A549 (cell line): ENCODE measurements around the gene ACSBG1. TPM values are rescaled to one million over a fixed set of nuclear protein-coding genes. Genes with fewer than 3 reads are reported as not detected.

ENCODE experiments used
- ATAC-seq, 2 experiments: fragments of 200-7000 bp in 1 of 2; fragments of >200 bp in 1 of 2; cut with Nextera tagmentation in 1 of 2; cut with Tn5 transposase in 1 of 2; 3 replicates each; pipeline versions ENCODE4 v1.8.0 to v1.9.1; 2018 to 2020; ENCODE audit warnings: mild to moderate bottlenecking in 1 of 2, moderate library complexity in 1 of 2
- CTCF ChIA-PET: fragments of 300-600 bp; sonication (Branson Sonifier 250); formaldehyde crosslinking; extraction: SDS; loops from one replicate; lab custom pipeline; 2021; ENCODE audit warnings: antibody characterized with exemption, inconsistent platforms; lab: Yijun Ruan, JAX
- POLR2A ChIA-PET: fragments of 350-600 bp; formaldehyde crosslinking; extraction: SDS; loops from one replicate; lab custom pipeline; 2021; ENCODE audit warnings: antibody characterized with exemption, inconsistent platforms; lab: Yijun Ruan, JAX
- DNase-seq, 2 experiments: peaks; one replicate each; pipeline versions ENCODE4 v3.0.0 to v3.0.0-alpha.2; 2011 to 2016; ENCODE audit warnings: low read depth in 1 of 2, low spot score in 1 of 2
- FAIRE-seq: peaks from 2 replicates; lab custom pipeline; 2011; peaks lifted over from hg19 to GRCh38; lab: Jason Lieb, UNC
- H3K27ac ChIP-seq, 2 experiments: fragments of >200 bp; sonication (Bioruptor Twin); formaldehyde crosslinking; 3 replicates each; pipeline ENCODE4 v1.5.1; 2016 to 2017
- H3K4me1 ChIP-seq: fragments of >200 bp; sonication (Bioruptor Twin); formaldehyde crosslinking; 3 replicates; pipeline ENCODE4 v1.6.1; 2016
- H3K4me2 ChIP-seq: fragments of >200 bp; sonication (Bioruptor Twin); formaldehyde crosslinking; 3 replicates; pipeline ENCODE4 v1.6.1; 2016
- H3K4me3 ChIP-seq: fragments of >200 bp; sonication (Bioruptor Twin); formaldehyde crosslinking; 3 replicates; pipeline ENCODE4 v1.5.1; 2016
- H3K9me3 ChIP-seq: fragments of >200 bp; sonication (Bioruptor Twin); formaldehyde crosslinking; 3 replicates; pipeline ENCODE4 v1.6.1; 2016
- CBX8 ChIP-seq: fragments of 200-600 bp; sonication (generic); IDR thresholded peaks from 2 replicates; pipeline ENCODE4 v1.6.1; 2016
- E2F6 ChIP-seq: IDR thresholded peaks from 2 replicates; pipeline ENCODE4 v1.6.1; 2012; ENCODE audit warnings: low read depth, borderline replicate concordance
- EHF ChIP-seq: fragments of 250-450 bp; sonication (Bioruptor Pico); IDR thresholded peaks from 2 replicates; pipeline ENCODE4 v1.5.0; 2020; ENCODE audit warnings: mild to moderate bottlenecking
- EHMT2 ChIP-seq: fragments of 200-600 bp; sonication (generic); IDR thresholded peaks from 2 replicates; pipeline ENCODE4 v1.6.1; 2016; ENCODE audit warnings: antibody characterized with exemption, low read depth, mild to moderate bottlenecking, moderate library complexity
- ELK1 ChIP-seq: fragments of 150-350 bp; IDR thresholded peaks from 2 replicates; pipeline ENCODE4 v1.6.1; 2014; ENCODE audit warnings: low read depth, mild to moderate bottlenecking, low read length
- EP300 ChIP-seq, 2 experiments: fragments of >200 bp; sonication (Bioruptor Twin); formaldehyde crosslinking; IDR thresholded peaks; 2 replicates in 1 of 2; 3 replicates in 1 of 2; pipeline ENCODE4 v1.6.1; 2016 to 2017
- FOSB ChIP-seq: fragments of 250-450 bp; sonication (Bioruptor Pico); IDR thresholded peaks from 2 replicates; pipeline ENCODE4 v1.5.0; 2020; ENCODE audit warnings: mild to moderate bottlenecking, moderate library complexity
- FOXS1 ChIP-seq: fragments of 250-450 bp; sonication (Bioruptor Pico); IDR thresholded peaks from 2 replicates; pipeline ENCODE4 v1.5.0; 2020; ENCODE audit warnings: mild to moderate bottlenecking, moderate library complexity
- JUN ChIP-seq, 2 experiments: fragments of >200 bp; sonication (Bioruptor Twin); formaldehyde crosslinking; IDR thresholded peaks; 2 replicates in 1 of 2; 3 replicates in 1 of 2; pipeline ENCODE4 v1.6.1; 2016 to 2017
- KDM1A ChIP-seq: fragments of 200-600 bp; sonication (generic); IDR thresholded peaks from 2 replicates; pipeline ENCODE4 v1.6.1; 2016; ENCODE audit warnings: low read depth, mild to moderate bottlenecking
- MAFK ChIP-seq: fragments of 450-650 bp; IDR thresholded peaks from 2 replicates; pipeline ENCODE4 v1.6.1; 2014; ENCODE audit not compliant: partially characterized antibody
- MYC ChIP-seq: IDR thresholded peaks from 2 replicates; pipeline ENCODE4 v1.6.1; 2012; ENCODE audit warnings: mild to moderate bottlenecking, inconsistent platforms, low read length, improper control_type of control experiment, borderline replicate concordance
- NPAS2 ChIP-seq: fragments of 250-450 bp; sonication (Bioruptor Pico); IDR thresholded peaks from 2 replicates; pipeline ENCODE4 v1.8.0; 2022; ENCODE audit warnings: mild to moderate bottlenecking, moderate library complexity, borderline replicate concordance
- PHF8 ChIP-seq: fragments of 200-600 bp; sonication (generic); IDR thresholded peaks from 2 replicates; pipeline ENCODE4 v1.6.1; 2016; ENCODE audit warnings: low read depth, mild to moderate bottlenecking, antibody characterized with exemption, moderate library complexity, borderline replicate concordance
- POLR2A ChIP-seq: IDR thresholded peaks from 2 replicates; pipeline ENCODE4 v1.6.1; 2012; ENCODE audit warnings: mild to moderate bottlenecking, low read length
- RCOR1 ChIP-seq: fragments of 150-350 bp; IDR thresholded peaks from 2 replicates; pipeline ENCODE4 v1.6.1; 2014; ENCODE audit warnings: antibody characterized with exemption, low read length, low read depth
- ZC3H11A ChIP-seq: fragments of 450-650 bp; IDR thresholded peaks from 2 replicates; pipeline ENCODE4 v1.6.1; 2014; ENCODE audit warnings: antibody characterized with exemption, mild to moderate bottlenecking
- ZSCAN20 ChIP-seq: fragments of 250-450 bp; sonication (Bioruptor Pico); IDR thresholded peaks from 2 replicates; pipeline ENCODE4 v1.8.0; 2022; ENCODE audit warnings: mild to moderate bottlenecking, moderate library complexity
- WGBS: methylation state at CpG from one replicate; pipeline ENCODE4 v1.1.6; 2017; ENCODE audit errors: missing lambda C conversion rate; 5-methylcytosine and 5-hydroxymethylcytosine counted together
- polyA plus RNA-seq, 4 experiments: library from polyadenylated mRNA; depleted of rRNA in 3 of 4; stranded (reverse); fragments of >200 nt; fragmentation: RNase III in 1 of 4; extraction: RNeasy Plus Mini Kit Qiagen cat#74134 plus additional on column Dnase treatment in 1 of 4; gene quantifications; 2 replicates in 3 of 4; 3 replicates in 1 of 4; pipeline ENCODE4 v1.2.3, GENCODE V29; 2011 to 2017
- TF ChIP-seq, protein P1 (sequence below): IDR thresholded peaks from 2 replicates; pipeline ENCODE4 v1.6.1; 2012
- TF ChIP-seq, protein P2 (sequence below): fragments of 250-450 bp; sonication (Bioruptor Pico); IDR thresholded peaks from 2 replicates; pipeline ENCODE4 v1.5.0; 2020; ENCODE audit warnings: low read depth, mild to moderate bottlenecking, moderate library complexity
- TF ChIP-seq, protein P3 (sequence below): fragments of 250-450 bp; sonication (Bioruptor Pico); IDR thresholded peaks from 2 replicates; pipeline ENCODE4 v1.5.0; 2021; ENCODE audit warnings: mild to moderate bottlenecking, moderate library complexity, borderline replicate concordance
- TF ChIP-seq, protein P4 (sequence below): fragments of >200 bp; sonication (Bioruptor Twin); formaldehyde crosslinking; IDR thresholded peaks from 2 replicates; pipeline ENCODE4 v1.6.1; 2016

The ACSBG1 gene
- polyA plus RNA-seq, 2 of the 4 experiments (the other 2 are of a cell fraction): 0.15 to 0.21 TPM

DNA sequence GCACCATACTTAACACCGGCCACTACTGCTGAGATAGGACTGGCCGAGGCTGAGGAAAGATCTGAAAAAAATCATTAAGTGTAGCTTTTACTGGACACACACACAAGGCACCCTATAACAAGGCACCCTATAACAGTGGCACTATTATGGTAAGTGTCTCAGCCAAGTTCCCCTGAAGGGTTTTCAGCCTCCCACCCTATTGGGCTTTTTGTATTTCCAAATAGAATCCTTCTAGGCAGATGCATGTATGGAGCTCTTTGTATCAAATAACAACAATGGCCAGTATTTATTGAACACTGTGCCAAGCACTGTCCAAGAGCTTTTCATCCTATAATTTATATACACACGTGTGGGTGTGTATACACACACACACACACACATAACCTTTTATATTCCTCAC is 23.3 kb upstream of the ACSBG1 start:
- ChIA-PET POLR2A (no interaction called here), CTCF (interaction anchor here (0.5 to 3.1 kb wide), 9 partner anchors 13 to 356 kb away, joined by 3 to 26 read pairs (median 4); no protein-coding TSS in a partner anchor)
- Histone ChIP-seq H3K4me1 (no peaks in the 10 kb centered on the region), H3K4me2 (no peak overlapping the region), H3K27ac (no peak overlapping the region), H3K9me3 (no peaks in the 10 kb centered on the region), H3K4me3 (no peak overlapping the region)
- WGBS: 59% methylated on average over 3 of the region's 3 CpGs
- TF ChIP-seq FOXS1 (CRISPR knock-in tag): no peak
- no peak for TF ChIP-seq MAFK
- TF ChIP-seq POLR2A: no peak
- ATAC-seq (no peak; a peak in 1 of 6 replicates), DNase-seq (no peak), FAIRE-seq (no peak)

- no peak for DNase-seq
- WGBS: 65% methylated on average over 3 of the region's 3 CpGs
- Histone ChIP-seq H3K4me2 (no peak overlapping the region), H3K4me1 (no peaks in the 10 kb centered on the region), H3K9me3 (no peaks in the 10 kb centered on the region), H3K27ac (no peak overlapping the region), H3K4me3 (no peak overlapping the region)
- TF ChIP-seq ELK1 (no peak), MAFK (peak; percentile 80)
- TF ChIP-seq, protein P1, sequence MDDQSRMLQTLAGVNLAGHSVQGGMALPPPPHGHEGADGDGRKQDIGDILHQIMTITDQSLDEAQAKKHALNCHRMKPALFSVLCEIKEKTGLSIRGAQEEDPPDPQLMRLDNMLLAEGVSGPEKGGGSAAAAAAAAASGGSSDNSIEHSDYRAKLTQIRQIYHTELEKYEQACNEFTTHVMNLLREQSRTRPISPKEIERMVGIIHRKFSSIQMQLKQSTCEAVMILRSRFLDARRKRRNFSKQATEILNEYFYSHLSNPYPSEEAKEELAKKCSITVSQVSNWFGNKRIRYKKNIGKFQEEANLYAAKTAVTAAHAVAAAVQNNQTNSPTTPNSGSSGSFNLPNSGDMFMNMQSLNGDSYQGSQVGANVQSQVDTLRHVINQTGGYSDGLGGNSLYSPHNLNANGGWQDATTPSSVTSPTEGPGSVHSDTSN: no peak
- FAIRE-seq: no peak
- no peak for ATAC-seq
- POLR2A ChIA-PET: no interaction called here
- CTCF ChIA-PET: interaction anchor here (1.0 to 7.5 kb wide), 5 partner anchors 15 to 256 kb away, joined by 4 to 78 read pairs (median 5); partner anchors contain the start of gene CIB2
Measured at GRCh38 chr15:78256044-78256437, 21.7 kb upstream of the ACSBG1 start.

- ChIA-PET CTCF (interaction anchor here (1.0 to 7.5 kb wide), 5 partner anchors 14 to 255 kb away, joined by 4 to 78 read pairs (median 5); partner anchors contain the start of gene CIB2), POLR2A (no interaction called here)
- Histone ChIP-seq H3K27ac (no peak overlapping the region), H3K4me3 (no peak overlapping the region), H3K4me1 (no peaks in the 10 kb centered on the region), H3K4me2 (no peak overlapping the region), H3K9me3 (no peaks in the 10 kb centered on the region)
- DNase-seq (no peak), ATAC-seq (no peak), FAIRE-seq (no peak)
- WGBS: 81% methylated on average over 1 of the region's 1 CpG
- TF ChIP-seq ZC3H11A: peak; percentile 88
- TF ChIP-seq JUN (IDR thresholded peaks at IDR 0.05): no peak
Measured at GRCh38 chr15:78255421-78256043, 21.2 kb upstream of the ACSBG1 start.

DNA sequence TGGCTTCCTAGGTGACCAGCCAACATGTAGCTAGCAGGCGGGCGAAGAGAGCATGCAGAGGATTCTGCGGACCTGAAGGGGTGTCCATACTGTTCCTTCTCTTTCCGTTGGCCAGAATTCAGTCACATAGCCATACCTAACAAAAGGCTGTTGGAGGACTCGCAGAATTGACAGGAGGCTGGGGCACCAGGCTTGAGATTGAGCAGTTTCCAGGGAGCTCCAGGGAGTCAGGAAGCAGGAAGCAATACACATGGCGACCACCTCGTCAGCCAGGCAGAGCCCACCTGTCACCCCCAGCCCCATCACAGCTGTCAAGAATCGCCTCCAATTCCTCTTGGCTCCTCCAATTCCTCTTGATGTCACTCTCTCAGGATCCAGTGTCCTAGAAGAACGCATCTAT is 16.8 kb upstream of the ACSBG1 start:
- H3K4me2 ChIP-seq: no peak overlapping the region
- 54% methylated on average over 9 of the region's 9 CpGs for WGBS
- ATAC-seq (no peak), FAIRE-seq (no peak), DNase-seq (no peak)
- POLR2A ChIA-PET: no interaction called here
- H3K4me3 ChIP-seq: no peak overlapping the region
- CTCF ChIA-PET: interaction anchor here (1.1 to 7.5 kb wide), 7 partner anchors 10 to 292 kb away, joined by 3 to 78 read pairs (median 7); partner anchors contain the start of gene CIB2
- no peaks in the 10 kb centered on the region for H3K4me1 ChIP-seq
- H3K9me3 ChIP-seq: no peaks in the 10 kb centered on the region
- TF ChIP-seq, protein P2, sequence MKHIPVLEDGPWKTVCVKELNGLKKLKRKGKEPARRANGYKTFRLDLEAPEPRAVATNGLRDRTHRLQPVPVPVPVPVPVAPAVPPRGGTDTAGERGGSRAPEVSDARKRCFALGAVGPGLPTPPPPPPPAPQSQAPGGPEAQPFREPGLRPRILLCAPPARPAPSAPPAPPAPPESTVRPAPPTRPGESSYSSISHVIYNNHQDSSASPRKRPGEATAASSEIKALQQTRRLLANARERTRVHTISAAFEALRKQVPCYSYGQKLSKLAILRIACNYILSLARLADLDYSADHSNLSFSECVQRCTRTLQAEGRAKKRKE (CRISPR knock-in tag): no peak
- TF ChIP-seq, protein P3, sequence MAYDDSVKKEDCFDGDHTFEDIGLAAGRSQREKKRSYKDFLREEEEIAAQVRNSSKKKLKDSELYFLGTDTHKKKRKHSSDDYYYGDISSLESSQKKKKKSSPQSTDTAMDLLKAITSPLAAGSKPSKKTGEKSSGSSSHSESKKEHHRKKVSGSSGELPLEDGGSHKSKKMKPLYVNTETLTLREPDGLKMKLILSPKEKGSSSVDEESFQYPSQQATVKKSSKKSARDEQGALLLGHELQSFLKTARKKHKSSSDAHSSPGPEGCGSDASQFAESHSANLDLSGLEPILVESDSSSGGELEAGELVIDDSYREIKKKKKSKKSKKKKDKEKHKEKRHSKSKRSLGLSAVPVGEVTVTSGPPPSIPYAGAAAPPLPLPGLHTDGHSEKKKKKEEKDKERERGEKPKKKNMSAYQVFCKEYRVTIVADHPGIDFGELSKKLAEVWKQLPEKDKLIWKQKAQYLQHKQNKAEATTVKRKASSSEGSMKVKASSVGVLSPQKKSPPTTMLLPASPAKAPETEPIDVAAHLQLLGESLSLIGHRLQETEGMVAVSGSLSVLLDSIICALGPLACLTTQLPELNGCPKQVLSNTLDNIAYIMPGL: no peak
- TF ChIP-seq MYC (no peak), EHF (CRISPR knock-in tag) (no peak), NPAS2 (CRISPR knock-in tag) (no peak), PHF8 (no peak), ZSCAN20 (CRISPR knock-in tag) (no peak), CBX8 (no peak), ZC3H11A (no peak), EHMT2 (no peak), POLR2A (no peak), RCOR1 (no peak), FOSB (no peak), E2F6 (no peak), EP300 (IDR thresholded peaks at IDR 0.05) (no peak), KDM1A (no peak)
- TF ChIP-seq, protein P4, sequence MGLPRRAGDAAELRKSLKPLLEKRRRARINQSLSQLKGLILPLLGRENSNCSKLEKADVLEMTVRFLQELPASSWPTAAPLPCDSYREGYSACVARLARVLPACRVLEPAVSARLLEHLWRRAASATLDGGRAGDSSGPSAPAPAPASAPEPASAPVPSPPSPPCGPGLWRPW: no peak
- TF ChIP-seq, protein P1: no peak
- H3K27ac ChIP-seq: no peak overlapping the region
